HFF-Myc (cell line): ENCODE data around the gene TNXB.
"Not testable (repeated sequence)": the region's sequence is repeated elsewhere in the genome, so short reads cannot be mapped to it uniquely, and the experiment has no call there.

Experiments
- DNase-seq: peaks from one replicate; pipeline ENCODE4 v3.0.0-alpha.2; 2011; ENCODE audit warnings: low read depth; ENCODE audit errors: extremely low read depth
- H3K4me3 ChIP-seq: replicated peaks from 2 replicates; pipeline ENCODE4 v1.5.1; 2011; ENCODE audit warnings: low read depth, mild to moderate bottlenecking, control low read depth, low read length
- CTCF ChIP-seq: IDR thresholded peaks from 2 replicates; pipeline ENCODE4 v1.5.1; 2012; ENCODE audit warnings: mild to moderate bottlenecking, low read depth, low read length, control low read depth; ENCODE audit errors: missing control alignments

The TNXB gene

GRCh38 chr6:32070814-32071543 lies 38.2 kb downstream of the TNXB start:
- no peak for TF ChIP-seq CTCF
- no peak for DNase-seq
- H3K4me3 ChIP-seq: no peak overlapping the region

- DNase-seq: no peak
- no peak for TF ChIP-seq CTCF
- H3K4me3 ChIP-seq: no peak overlapping the region
These were observed 39.1 kb downstream of the TNXB start for GRCh38 chr6:32069878-32070515.

GRCh38 chr6:32069460-32069859 lies 39.7 kb downstream of the TNXB start:
- no peak for DNase-seq
- no peak overlapping the region for H3K4me3 ChIP-seq
- TF ChIP-seq CTCF: no peak

- TF ChIP-seq CTCF: no peak
- DNase-seq: no peak
- no peak overlapping the region for H3K4me3 ChIP-seq
These were observed 40.3 kb downstream of the TNXB start for GRCh38 chr6:32068867-32069266.

GRCh38 chr6:32068315-32068714 lies 40.8 kb downstream of the TNXB start:
- DNase-seq, H3K4me3 ChIP-seq: not testable (repeated sequence)

GRCh38 chr6:32067521-32067920 lies 41.6 kb downstream of the TNXB start:
- not testable (repeated sequence) for DNase-seq, H3K4me3 ChIP-seq

GRCh38 chr6:32064706-32065105 lies 44.4 kb downstream of the TNXB start:
- no peak for TF ChIP-seq CTCF
- DNase-seq: no peak

More at GRCh38 chr6:32064706-32065105, 44.4 kb downstream of the TNXB start:
- H3K4me3 ChIP-seq: no peak overlapping the region
